Mesenchymal stem cell (in vitro differentiated cells and primary cell): ENCODE data around the gene GFAP.

Source experiments
- DNase-seq: peaks from one replicate; pipeline ENCODE4 v3.0.0-alpha.2; 2013
- H2AFZ ChIP-seq: one replicate; pipeline ENCODE4 v1.6.1; 2013; ENCODE audit warnings: low read depth, mild to moderate bottlenecking, control low read depth, inconsistent platforms, low read length, moderate library complexity
- H2AK5ac ChIP-seq: 2 replicates; pipeline ENCODE4 v1.6.1; 2013; ENCODE audit warnings: low read length, moderate library complexity, mild to moderate bottlenecking, inconsistent platforms; ENCODE audit not compliant: severe bottlenecking
- H2BK120ac ChIP-seq: one replicate; pipeline ENCODE4 v1.6.1; 2013; ENCODE audit warnings: low read depth, mild to moderate bottlenecking, inconsistent platforms, low read length, moderate library complexity
- H2BK12ac ChIP-seq, 2 experiments: one replicate each; pipeline ENCODE4 v1.6.1; 2013; ENCODE audit warnings: inconsistent platforms in 2 of 2, low read length in 2 of 2, mild to moderate bottlenecking in 2 of 2, moderate library complexity in 2 of 2, control low read depth in 1 of 2
- H2BK15ac ChIP-seq: one replicate; pipeline ENCODE4 v1.6.1; 2013; ENCODE audit warnings: mild to moderate bottlenecking, low read depth, inconsistent platforms; ENCODE audit not compliant: poor library complexity, severe bottlenecking
- H2BK5ac ChIP-seq: 2 replicates; pipeline ENCODE4 v1.6.1; 2013; ENCODE audit warnings: low read depth, mild to moderate bottlenecking, low read length, control low read depth, inconsistent platforms; ENCODE audit not compliant: poor library complexity, severe bottlenecking
- H3K14ac ChIP-seq, 2 experiments: one replicate each; pipeline ENCODE4 v1.6.1; 2013; ENCODE audit warnings: inconsistent platforms in 2 of 2, low read length in 2 of 2, control low read depth in 1 of 2, mild to moderate bottlenecking in 1 of 2, moderate library complexity in 1 of 2
- H3K18ac ChIP-seq, 2 experiments: one replicate each; pipeline ENCODE4 v1.6.1; 2013; ENCODE audit warnings: inconsistent platforms in 2 of 2, low read length in 2 of 2, control low read depth in 1 of 2, low read depth in 1 of 2, mild to moderate bottlenecking in 1 of 2
- H3K23ac ChIP-seq, 2 experiments: one replicate each; pipeline ENCODE4 v1.6.1; 2013; ENCODE audit warnings: inconsistent platforms in 2 of 2, low read length in 2 of 2, mild to moderate bottlenecking in 2 of 2, moderate library complexity in 2 of 2, control low read depth in 1 of 2
- H3K27ac ChIP-seq: 2 replicates; pipeline ENCODE4 v1.5.1; 2013; ENCODE audit warnings: mild to moderate bottlenecking, moderate library complexity, low read length, control low read depth, inconsistent platforms; ENCODE audit not compliant: poor library complexity, severe bottlenecking
- H3K27me3 ChIP-seq, 2 experiments: 2 replicates each; pipeline versions ENCODE4 v1.6.1 to v1.7.0; 2013; ENCODE audit warnings: low read length in 2 of 2, mild to moderate bottlenecking in 2 of 2, moderate library complexity in 2 of 2, control low read depth in 1 of 2, inconsistent platforms in 1 of 2; ENCODE audit not compliant: control insufficient read depth in 1 of 2, insufficient read depth in 1 of 2
- H3K36me3 ChIP-seq, 2 experiments: 2 replicates each; pipeline versions ENCODE4 v1.6.1 to v1.7.0; 2013; ENCODE audit warnings: low read length in 2 of 2, control low read depth in 1 of 2, inconsistent platforms in 1 of 2, low read depth in 1 of 2, mild to moderate bottlenecking in 1 of 2; ENCODE audit not compliant: insufficient read depth in 2 of 2, control insufficient read depth in 1 of 2
- H3K4ac ChIP-seq, 2 experiments: one replicate each; pipeline ENCODE4 v1.6.1; 2013; ENCODE audit warnings: inconsistent platforms in 2 of 2, low read length in 2 of 2, mild to moderate bottlenecking in 2 of 2, moderate library complexity in 2 of 2, control low read depth in 1 of 2, low read depth in 1 of 2
- H3K4me1 ChIP-seq: 2 replicates; pipeline ENCODE4 v1.6.1; 2013; ENCODE audit warnings: low read depth, low read length, control low read depth; ENCODE audit not compliant: control insufficient read depth, insufficient read depth
- H3K4me2 ChIP-seq: 2 replicates; pipeline ENCODE4 v1.6.1; 2013; ENCODE audit warnings: low read length, mild to moderate bottlenecking, inconsistent platforms; ENCODE audit not compliant: poor library complexity, severe bottlenecking
- H3K4me3 ChIP-seq, 2 experiments: 2 replicates each; pipeline versions ENCODE4 v1.5.1 to v1.7.0; 2013; ENCODE audit warnings: low read length in 2 of 2, mild to moderate bottlenecking in 2 of 2, control low read depth in 1 of 2, low read depth in 1 of 2; ENCODE audit not compliant: insufficient read depth in 1 of 2
- H3K79me1 ChIP-seq: replicated peaks from 2 replicates; pipeline ENCODE4 v1.6.1; 2013; ENCODE audit warnings: mild to moderate bottlenecking, control low read depth, low read length, inconsistent platforms; ENCODE audit not compliant: poor library complexity, severe bottlenecking
- H3K9ac ChIP-seq: 2 replicates; pipeline ENCODE4 v1.7.0; 2013; ENCODE audit warnings: mild to moderate bottlenecking, low read length, moderate library complexity
- H3K9me3 ChIP-seq: 2 replicates; pipeline ENCODE4 v1.7.0; 2013; ENCODE audit warnings: mild to moderate bottlenecking, low read length; ENCODE audit not compliant: control insufficient read depth
- H4K8ac ChIP-seq: one replicate; pipeline ENCODE4 v1.6.1; 2013; ENCODE audit warnings: inconsistent platforms, mild to moderate bottlenecking, low read length, moderate library complexity
- H4K91ac ChIP-seq: one replicate; pipeline ENCODE4 v1.6.1; 2013; ENCODE audit warnings: mild to moderate bottlenecking, low read length, inconsistent platforms
- WGBS: methylation state at CpG from one replicate; pipeline ENCODE4 v1.1.7; 2013; ENCODE audit warnings: mixed read lengths; 5-methylcytosine and 5-hydroxymethylcytosine counted together

The GFAP gene

DNA sequence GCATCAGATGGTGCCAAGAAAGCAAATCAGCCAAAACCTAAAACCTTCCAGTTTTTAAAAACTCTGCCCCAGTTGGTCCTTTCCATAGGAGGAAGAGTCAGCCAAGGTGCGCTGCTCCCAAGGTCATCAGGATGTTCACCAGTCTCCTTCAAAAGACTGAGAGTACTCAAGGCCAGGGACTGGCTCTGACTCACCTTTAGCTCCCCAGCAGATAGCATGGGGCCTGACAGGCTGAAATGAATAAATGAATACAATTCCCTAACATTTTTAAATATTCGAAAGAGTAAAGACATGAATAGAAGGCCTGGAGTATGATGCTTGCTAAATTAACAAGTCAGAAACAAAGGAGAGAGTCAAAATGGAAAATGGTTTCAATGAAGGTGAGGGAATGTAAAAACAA, 35.2 kb downstream of the GFAP start:
- Histone ChIP-seq H3K14ac (no peak overlapping the region), H3K27ac (no peak overlapping the region), H2AK5ac (no peak overlapping the region), H3K9me3 (no peaks in the 10 kb centered on the region), H4K8ac (no peak overlapping the region), H2BK120ac (no peak overlapping the region), H3K4me3 (no peak overlapping the region), H2BK12ac (no peak overlapping the region), H3K4me1 (no peaks in the 10 kb centered on the region), H4K91ac (no peak overlapping the region), H3K36me3 (peaks cover 50 to 86% of the 10 kb centered on the region in 2 experiments), H2AFZ (no peak overlapping the region), H2BK5ac (no peak overlapping the region), H3K79me1 (peaks cover 14% of the 10 kb centered on the region), H3K18ac (no peak overlapping the region), H3K9ac (no peak overlapping the region), H2BK15ac (no peak overlapping the region), H3K23ac (no peak overlapping the region), H3K4ac (no peak overlapping the region), H3K27me3 (no peaks in the 10 kb centered on the region), H3K4me2 (no peak overlapping the region)
- 100% methylated on average over 2 of the region's 2 CpGs for WGBS
- no peak for DNase-seq

DNA sequence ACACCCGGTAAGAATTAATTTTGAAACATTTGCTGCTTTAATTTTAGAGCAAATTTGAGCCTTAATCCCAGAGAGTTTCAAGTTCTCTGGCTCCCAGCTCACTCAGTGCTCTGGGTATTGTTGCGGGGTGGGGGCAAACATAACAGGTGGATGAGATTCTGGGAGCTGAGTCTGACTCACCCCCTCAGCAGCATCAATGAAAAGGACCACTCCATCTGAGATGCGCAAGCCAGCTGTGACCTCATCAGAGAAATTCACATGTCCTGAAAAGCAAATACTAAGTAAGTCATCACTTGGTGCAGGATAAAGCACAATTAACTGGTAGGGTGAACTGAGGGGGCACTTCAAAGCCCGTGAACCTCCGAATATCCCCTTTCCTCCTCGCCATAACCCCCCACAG, 35.9 kb downstream of the GFAP start:
- H3K79me1 ChIP-seq: peaks cover 16% of the 10 kb centered on the region
- H4K8ac ChIP-seq: no peak overlapping the region
- DNase-seq: no peak
- H2AFZ ChIP-seq: no peak overlapping the region
- H2AK5ac ChIP-seq: no peak overlapping the region
- H3K9me3 ChIP-seq: no peaks in the 10 kb centered on the region
- H2BK5ac ChIP-seq: no peak overlapping the region
- no peak overlapping the region for H2BK12ac ChIP-seq
- no peak overlapping the region for H3K4me3 ChIP-seq
- peaks cover 51 to 85% of the 10 kb centered on the region in 2 experiments for H3K36me3 ChIP-seq
- no peak overlapping the region for H3K9ac ChIP-seq
- no peaks in the 10 kb centered on the region for H3K27me3 ChIP-seq
- no peak overlapping the region for H3K14ac ChIP-seq
- no peak overlapping the region for H3K27ac ChIP-seq
- H3K23ac ChIP-seq: no peak overlapping the region
- no peak overlapping the region for H2BK120ac ChIP-seq
- no peaks in the 10 kb centered on the region for H3K4me1 ChIP-seq
- no peak overlapping the region for H3K4me2 ChIP-seq
- H2BK15ac ChIP-seq: no peak overlapping the region
- H3K18ac ChIP-seq: no peak overlapping the region
- no peak overlapping the region for H4K91ac ChIP-seq
- WGBS: 97% methylated on average over 6 of the region's 6 CpGs
- no peak overlapping the region for H3K4ac ChIP-seq

DNA sequence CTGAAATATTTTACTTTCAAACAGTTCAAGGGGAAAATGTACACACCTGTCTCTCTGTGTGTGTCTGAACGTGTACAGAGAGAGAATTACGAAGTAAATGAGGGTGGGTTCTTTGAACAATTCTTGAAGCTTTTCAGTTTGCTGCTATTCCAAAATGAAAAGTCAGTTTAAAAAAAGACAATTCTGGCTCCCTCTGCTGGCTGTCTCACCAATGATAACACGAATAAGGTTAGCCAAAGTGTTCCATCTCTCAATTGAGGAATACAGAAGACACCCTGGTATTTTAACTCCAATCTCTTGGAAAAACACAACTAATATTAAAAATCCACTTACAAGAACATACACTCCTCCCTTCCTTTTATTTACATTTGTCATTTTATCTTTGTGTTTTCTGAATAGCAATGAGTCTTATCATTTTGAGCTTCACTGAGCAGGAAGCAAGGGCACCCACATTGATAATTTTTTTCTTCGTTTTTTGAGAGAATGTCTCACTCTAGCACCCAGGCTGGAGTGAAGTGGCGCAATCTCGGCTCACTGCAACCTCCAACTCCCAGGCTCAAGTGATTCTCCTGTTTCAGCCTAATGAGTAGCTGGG, 36.6 kb downstream of the GFAP start:
- Histone ChIP-seq H3K4me3 (no peak overlapping the region), H2AFZ (no peak overlapping the region), H4K8ac (no peak overlapping the region), H3K9me3 (no peaks in the 10 kb centered on the region), H2BK5ac (no peak overlapping the region), H4K91ac (no peak overlapping the region), H2BK12ac (no peak overlapping the region), H3K18ac (no peak overlapping the region), H3K36me3 (peaks cover 51 to 84% of the 10 kb centered on the region in 2 experiments), H3K4ac (no peak overlapping the region), H3K4me2 (no peak overlapping the region), H2BK120ac (no peak overlapping the region), H2BK15ac (no peak overlapping the region), H3K4me1 (no peaks in the 10 kb centered on the region), H3K14ac (no peak overlapping the region), H2AK5ac (no peak overlapping the region), H3K9ac (no peak overlapping the region), H3K27me3 (no peaks in the 10 kb centered on the region), H3K27ac (no peak overlapping the region), H3K23ac (no peak overlapping the region), H3K79me1 (peaks cover 19% of the 10 kb centered on the region)
- WGBS: 62% methylated on average over 6 of the region's 6 CpGs
- DNase-seq: peak; percentile 52

DNA sequence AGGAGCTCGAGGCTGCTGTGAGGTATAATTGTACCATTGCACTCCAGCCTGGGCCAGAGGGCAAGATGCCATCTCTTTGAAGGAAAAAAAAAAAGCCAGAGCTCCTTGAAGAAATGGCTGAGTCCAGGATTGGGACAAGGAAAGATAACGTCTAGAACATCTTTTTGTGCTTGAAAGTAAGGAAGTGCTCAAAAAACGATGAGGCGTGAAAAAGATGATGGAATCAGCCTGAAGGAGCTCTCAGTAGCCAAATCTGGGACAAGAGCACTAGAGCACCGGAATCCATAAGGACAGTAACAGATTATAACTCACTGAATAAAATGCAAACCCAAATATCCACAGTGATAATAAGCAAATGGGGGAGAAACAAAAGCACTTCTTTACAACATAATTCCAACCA, 38.2 kb downstream of the GFAP start:
- no peak overlapping the region for H2AK5ac ChIP-seq
- no peaks in the 10 kb centered on the region for H3K27me3 ChIP-seq
- peaks cover 52 to 82% of the 10 kb centered on the region in 2 experiments for H3K36me3 ChIP-seq
- no peaks in the 10 kb centered on the region for H3K9me3 ChIP-seq
- no peak overlapping the region for H4K8ac ChIP-seq
- H3K4me3 ChIP-seq: no peak overlapping the region
- peaks cover 3% of the 10 kb centered on the region for H3K4me1 ChIP-seq
- H3K4ac ChIP-seq: no peak overlapping the region
- no peak overlapping the region for H4K91ac ChIP-seq
- H3K27ac ChIP-seq: no peak overlapping the region
- no peak overlapping the region for H2BK120ac ChIP-seq
- no peak overlapping the region for H3K18ac ChIP-seq
- no peak overlapping the region for H3K4me2 ChIP-seq
- no peak overlapping the region for H2AFZ ChIP-seq
- no peak overlapping the region for H2BK15ac ChIP-seq
- H2BK12ac ChIP-seq: no peak overlapping the region
- H3K9ac ChIP-seq: no peak overlapping the region
- no peak for DNase-seq
- H3K23ac ChIP-seq: no peak overlapping the region
- WGBS: 98% methylated on average over 5 of the region's 5 CpGs
- no peak overlapping the region for H2BK5ac ChIP-seq
- H3K14ac ChIP-seq: no peak overlapping the region
- H3K79me1 ChIP-seq: peaks cover 16% of the 10 kb centered on the region
